HG03432 (cell line): ENCODE measurements around the gene ZACN.

Experiments
- ATAC-seq: cut with Tn5 transposase; IDR thresholded peaks from one replicate; pipeline ENCODE4 v1.9.1; 2021; ENCODE audit warnings: mild to moderate bottlenecking, moderate library complexity; ENCODE audit not compliant: unreplicated experiment

ZACN gene

GRCh38 chr17:76080768-76081287 lies 1.8 kb downstream of the ZACN start:
- ATAC-seq = no peak

- ATAC-seq = no peak
Measured at GRCh38 chr17:76081295-76082210, 2.6 kb downstream of the ZACN start.

- no peak for ATAC-seq
Measured at GRCh38 chr17:76082326-76083251, 3.6 kb downstream of the ZACN start.

- no peak for ATAC-seq
Measured at GRCh38 chr17:76083536-76084182, 4.7 kb downstream of the ZACN start.

- no peak for ATAC-seq
Measured at GRCh38 chr17:76085066-76085730, 6.2 kb downstream of the ZACN start.

- no peak for ATAC-seq
Measured at GRCh38 chr17:76085731-76086366, 6.9 kb downstream of the ZACN start.

- ATAC-seq = no peak
Measured at GRCh38 chr17:76086384-76086783, 7.4 kb downstream of the ZACN start.

- no peak for ATAC-seq
Measured at GRCh38 chr17:76087531-76087930, 8.5 kb downstream of the ZACN start.

GRCh38 chr17:76088041-76088867 lies 9.3 kb downstream of the ZACN start:
- no peak for ATAC-seq

GRCh38 chr17:76088868-76089576 lies 10.0 kb downstream of the ZACN start:
- no peak for ATAC-seq

GRCh38 chr17:76089680-76090516 lies 10.9 kb downstream of the ZACN start:
- no peak for ATAC-seq

- no peak for ATAC-seq
Measured at GRCh38 chr17:76090517-76091129, 11.6 kb downstream of the ZACN start.

- ATAC-seq = no peak
Measured at GRCh38 chr17:76091526-76092286, 12.7 kb downstream of the ZACN start.

- no peak for ATAC-seq
Measured at GRCh38 chr17:76092526-76093413, 13.8 kb downstream of the ZACN start.

GRCh38 chr17:76094046-76094445 lies 15.1 kb downstream of the ZACN start:
- ATAC-seq = no peak
